Head of caudate nucleus (tissue), 42 donors: ENCODE results near the gene MRPL9.
A peak's percentile ranks its signal among the peaks of the same experiment; 100 is the strongest.
"Not testable (repeated sequence)": the region's sequence is repeated elsewhere in the genome, so short reads cannot be mapped to it uniquely, and the experiment has no call there.

Experiments
- DNase-seq, 42 donors: peaks; one replicate each; pipeline versions ENCODE4 v3.0.0 to v3.0.0-alpha.2; 2020 to 2021; ENCODE audit warnings: mixed read lengths in 7 of 42
- intact Hi-C: fragments of 100-400 bp; cut with DNase I; formaldehyde crosslinking; loops from one replicate; pipeline ENCODE4 v1.15.0; 2022

The MRPL9 gene

GRCh38 chr1:151741516-151741915, 21.8 kb downstream of the MRPL9 start:
- DNase-seq, result no peak
- intact Hi-C loops, result no loop called here

DNA sequence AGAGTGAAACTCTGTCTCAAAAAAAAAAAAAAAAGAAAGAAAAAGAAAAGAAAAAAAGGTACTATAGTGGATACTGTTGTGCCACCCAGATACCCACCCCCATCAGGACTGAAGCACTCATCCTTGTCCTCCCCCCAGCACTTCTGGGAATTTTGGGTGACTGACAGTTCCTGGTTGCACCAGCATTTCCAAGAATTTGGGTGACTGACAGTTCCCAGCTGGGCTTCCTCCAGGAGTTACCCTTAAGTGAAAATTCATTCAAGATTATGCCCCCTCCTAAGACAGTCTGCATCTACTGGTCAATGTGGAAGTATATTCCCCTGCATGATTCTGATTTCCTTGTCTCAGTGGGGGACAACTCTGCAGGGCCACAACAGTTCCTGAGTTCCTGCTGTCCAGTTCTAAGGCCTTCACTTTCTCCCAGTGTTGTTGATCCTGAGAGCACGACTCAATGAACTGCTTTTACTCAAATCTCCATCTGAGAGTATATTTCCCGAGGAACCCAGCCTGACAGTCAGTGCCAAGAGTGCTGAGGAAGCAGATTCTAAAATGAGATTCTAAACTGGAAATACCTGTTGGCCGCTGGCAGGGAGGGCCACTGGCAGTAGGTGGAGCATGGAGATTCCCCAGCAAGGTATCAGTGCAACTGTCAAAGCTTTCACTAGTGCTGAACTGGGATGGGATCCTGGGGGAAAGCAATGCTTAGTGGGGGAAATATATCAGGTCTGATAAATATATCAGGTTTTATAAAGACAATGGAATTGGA, 23.5 kb downstream of the MRPL9 start:
- no peak for DNase-seq
- intact Hi-C loops, result loop anchor here (5.0 kb wide), 1 partner anchor 47 kb away; no protein-coding TSS in a partner anchor

DNA sequence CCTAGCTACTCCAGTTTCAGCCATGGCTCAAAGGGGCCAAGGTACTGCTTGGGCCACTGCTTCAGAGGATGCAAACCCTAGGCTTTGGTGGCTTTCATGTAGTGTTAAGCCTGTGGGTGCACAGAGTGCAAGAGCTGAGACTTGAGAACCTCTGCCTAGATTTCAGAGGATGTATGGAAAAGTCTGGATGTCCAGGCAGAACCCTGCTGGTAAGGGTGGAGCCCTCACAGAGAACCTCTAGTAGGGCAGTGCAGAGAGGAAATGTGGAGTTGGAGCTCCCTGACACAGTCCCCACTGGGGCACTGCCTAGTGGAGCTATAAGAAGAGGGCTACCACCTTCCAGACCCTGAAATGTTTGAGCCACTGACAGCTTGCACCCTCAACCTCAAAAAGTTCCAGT, 25.8 kb downstream of the MRPL9 start:
- DNase-seq, result no peak
- intact Hi-C loops, result loop anchor here (5.0 kb wide), 1 partner anchor 45 kb away; no protein-coding TSS in a partner anchor

DNA sequence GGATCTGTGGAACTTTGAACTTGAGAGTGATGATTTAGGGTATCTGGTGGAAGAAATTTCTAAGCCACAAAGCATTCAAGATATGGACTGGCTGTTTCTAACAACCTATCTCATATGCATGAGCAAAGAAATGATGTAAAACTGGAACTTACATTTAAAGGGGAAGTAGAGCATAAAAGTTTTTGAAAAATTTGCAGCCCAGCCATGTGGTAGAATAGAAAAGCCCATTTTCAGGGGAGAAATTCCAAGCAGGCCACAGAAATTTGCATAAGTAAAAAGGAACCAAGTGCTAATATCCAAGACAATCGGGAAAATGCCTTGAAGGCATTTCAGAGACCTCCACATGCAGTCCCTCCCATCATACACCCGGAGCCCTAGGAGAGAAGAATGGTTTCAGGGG, 26.3 kb downstream of the MRPL9 start:
- no peak for DNase-seq
- intact Hi-C loops, result loop anchor here (5.0 kb wide), 1 partner anchor 45 kb away; no protein-coding TSS in a partner anchor

DNA sequence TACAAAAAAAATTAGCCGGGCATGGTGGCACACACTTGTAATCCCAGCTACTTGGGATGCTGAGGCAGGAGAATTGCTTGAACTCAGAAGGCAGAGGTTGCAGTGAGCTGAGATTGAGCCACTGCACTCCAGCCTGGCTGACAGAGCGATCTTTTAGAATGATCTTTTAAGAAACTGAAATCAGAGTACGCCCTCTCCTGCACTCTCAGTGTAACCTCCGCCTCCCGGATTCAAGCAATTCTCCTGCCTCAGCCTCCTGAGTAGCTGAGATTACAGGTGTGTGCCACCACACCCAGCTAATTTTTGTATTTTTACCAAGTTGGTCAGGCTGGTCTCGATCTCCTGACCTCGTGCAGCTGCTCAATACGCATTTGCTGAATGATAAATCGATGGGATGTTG, 29.3 kb downstream of the MRPL9 start:
- not testable (repeated sequence) for DNase-seq
- intact Hi-C loops, result loop anchor here (5.0 kb wide), 1 partner anchor 197 kb away; no protein-coding TSS in a partner anchor

GRCh38 chr1:151733126-151733525, 30.2 kb downstream of the MRPL9 start:
- DNase-seq, result no peak
- intact Hi-C loops, result loop anchor here (5.0 kb wide), 1 partner anchor 196 kb away; no protein-coding TSS in a partner anchor

GRCh38 chr1:151729966-151730291, 33.4 kb downstream of the MRPL9 start:
- intact Hi-C loops, result loop anchor here (5.0 kb wide), 1 partner anchor 193 kb away; no protein-coding TSS in a partner anchor
- peak in 1 of 42 donors; percentile 20 for DNase-seq

DNA sequence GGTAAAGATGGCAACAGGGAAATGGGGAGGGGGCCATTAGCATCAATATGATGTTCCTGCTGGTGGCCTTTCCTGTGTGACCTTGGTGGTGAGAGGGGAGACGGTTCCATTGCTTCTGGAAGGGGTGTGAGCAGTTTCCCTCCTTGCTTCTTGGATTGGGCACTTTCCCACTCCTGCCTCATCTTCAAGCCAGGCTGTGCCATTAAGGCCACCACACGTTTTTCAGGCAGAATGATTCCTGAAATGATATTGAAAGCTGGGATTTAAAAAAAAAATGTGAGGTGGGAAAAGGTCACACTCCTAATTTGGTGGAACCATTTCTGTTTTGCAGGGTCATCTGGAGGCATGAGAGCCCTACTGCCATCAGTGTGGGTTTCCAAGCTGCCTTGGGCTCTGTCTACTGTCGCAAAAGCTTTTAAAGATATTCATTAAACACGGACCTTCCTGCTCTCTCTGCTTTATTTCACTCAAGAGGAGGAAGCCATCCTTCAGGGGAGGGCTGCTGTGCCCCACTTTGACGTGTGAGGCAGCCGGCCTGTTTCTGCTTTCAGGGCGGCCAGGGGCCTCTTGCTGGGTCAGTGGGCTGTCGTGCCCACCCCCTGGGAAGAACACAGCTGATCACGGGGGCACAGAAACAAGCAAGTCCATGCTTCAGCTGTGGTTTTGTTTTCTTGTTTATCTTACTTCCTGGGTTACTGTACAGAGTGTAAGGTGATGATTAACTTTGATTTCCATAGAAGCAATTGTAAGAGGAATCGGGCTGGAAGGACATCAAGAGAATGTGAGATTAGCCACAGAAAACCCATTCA, 33.9 kb downstream of the MRPL9 start:
- DNase-seq, result peak in 2 of 42 donors; percentile 25 to 27
- intact Hi-C loops, result no loop called here

DNA sequence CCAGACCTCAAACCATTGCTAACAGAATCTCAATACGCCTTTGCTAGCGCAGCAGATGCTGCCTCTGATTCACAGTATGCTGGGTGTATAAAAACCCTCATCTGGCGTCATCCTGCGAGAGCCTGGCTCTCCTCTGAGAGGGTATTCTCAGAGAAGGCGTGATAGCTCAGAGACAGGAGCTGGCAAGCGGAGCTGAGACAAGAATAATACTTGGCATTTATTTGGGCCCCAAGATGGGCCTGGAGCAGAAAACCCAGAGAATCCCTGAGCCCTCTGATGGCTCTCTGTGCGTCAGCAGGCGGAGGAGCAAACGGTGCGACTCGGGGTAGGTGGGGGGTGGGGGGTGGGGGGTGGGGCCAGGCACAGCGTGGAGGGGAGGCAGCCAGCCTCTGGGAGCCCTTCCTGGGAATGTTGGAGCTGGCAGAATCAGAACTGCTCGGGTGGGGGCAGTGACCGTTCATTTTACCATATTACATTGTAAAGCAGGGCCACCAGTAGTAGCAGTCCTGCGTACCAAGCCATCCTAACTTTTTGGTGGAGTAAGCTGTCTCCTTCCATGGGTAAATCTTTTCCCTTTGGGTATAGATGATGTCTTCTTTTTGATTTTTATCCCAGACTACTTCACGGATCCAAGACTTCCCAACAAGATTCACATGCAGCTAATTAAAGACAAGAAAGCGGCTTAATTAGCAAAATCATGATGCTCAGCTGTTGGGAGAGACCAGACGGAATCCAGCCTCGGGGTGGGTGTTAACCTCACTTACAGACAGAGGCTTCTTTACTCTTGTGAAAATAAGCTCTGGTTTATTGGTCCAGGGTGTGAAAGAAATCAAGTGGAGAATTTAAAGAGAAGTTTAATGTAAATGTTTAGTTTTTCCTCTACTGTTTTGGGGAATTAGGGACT, 34.9 kb downstream of the MRPL9 start:
- intact Hi-C loops, result no loop called here
- DNase-seq, result peak in 35 of 42 donors; percentile 24 to 87 (median 57)

- intact Hi-C loops, result no loop called here
- DNase-seq, result no peak
These were observed 39.4 kb downstream of the MRPL9 start for GRCh38 chr1:151723726-151724370.

- intact Hi-C loops, result no loop called here
- no peak for DNase-seq
These were observed 41.3 kb downstream of the MRPL9 start for GRCh38 chr1:151721788-151722510.

GRCh38 chr1:151720974-151721787, 42.1 kb downstream of the MRPL9 start, which contains the start of gene RIIAD1:
TSS of gene RIIAD1 (plus strand) at chr1:151721522. CDS start at chr1:151721537, 15 bp downstream.
- DNase-seq, result peak in 5 of 42 donors; percentile 35 to 64 (median 55)
- intact Hi-C loops, result no loop called here

GRCh38 chr1:151720554-151720953, 42.7 kb downstream of the MRPL9 start:
- DNase-seq, result no peak

DNA sequence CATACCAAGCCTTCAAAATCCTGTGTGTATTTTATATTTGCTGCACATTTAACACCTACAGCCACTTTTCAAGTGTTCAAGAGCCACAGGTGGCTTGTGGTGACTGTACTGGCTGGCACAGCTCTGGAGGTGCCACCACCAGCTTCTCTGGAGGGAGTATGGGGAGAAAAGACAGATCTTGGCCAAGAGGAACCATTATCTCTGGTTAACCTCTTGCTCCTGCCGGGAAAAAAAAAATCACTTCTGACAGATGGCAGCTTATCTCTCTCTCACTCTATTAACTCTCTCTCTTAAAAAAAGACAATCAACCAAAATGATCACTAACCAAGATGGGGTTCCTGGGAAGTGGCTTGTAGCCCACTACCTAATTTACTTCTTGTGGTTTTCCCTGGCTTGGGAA, 43.2 kb downstream of the MRPL9 start:
- intact Hi-C loops, result no loop called here
- DNase-seq, result no peak

More at GRCh38 chr1:151720554-151720953, 42.7 kb downstream of the MRPL9 start:
- intact Hi-C loops, result no loop called here

DNA sequence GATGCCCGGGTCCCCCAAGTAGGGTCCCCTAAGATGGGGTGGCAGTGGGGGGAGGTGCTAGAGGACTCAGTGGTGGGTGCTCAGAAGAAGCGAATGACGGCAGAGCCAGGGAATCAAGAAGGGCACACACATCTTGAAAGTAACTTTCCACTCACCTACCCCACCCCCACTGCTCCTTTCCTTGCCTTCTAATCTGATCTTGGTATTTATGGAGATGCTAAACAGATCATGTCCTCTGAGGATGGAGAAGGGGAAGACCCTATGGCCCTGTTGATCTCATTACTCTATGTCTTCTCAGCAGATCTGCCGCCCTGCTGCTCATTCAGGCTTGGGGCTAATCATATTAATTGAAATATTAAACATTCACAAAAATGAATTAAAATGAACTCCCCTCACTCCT, 44.6 kb downstream of the MRPL9 start:
- intact Hi-C loops, result loop anchor here (10.0 kb wide), 1 partner anchor 104 kb away; the partner anchor contains the start of gene SNX27

GRCh38 chr1:151718011-151718431, 45.3 kb downstream of the MRPL9 start:
- no peak for DNase-seq
- intact Hi-C loops, result loop anchor here (10.0 kb wide), 1 partner anchor 103 kb away; the partner anchor contains the start of gene SNX27

More for the DNA sequence above, 44.6 kb downstream of the MRPL9 start:
- DNase-seq, result no peak
